GM19240 (cell line): ENCODE measurements around the gene ST6GALNAC5.
A peak's percentile ranks its signal among the peaks of the same experiment; 100 is the strongest.
"Not testable (repeated sequence)": the region's sequence is repeated elsewhere in the genome, so short reads cannot be mapped to it uniquely, and the experiment has no call there.

ENCODE experiments used
- DNase-seq: peaks from one replicate; pipeline ENCODE4 v3.0.0; 2011; ENCODE audit warnings: low spot score; ENCODE audit not compliant: insufficient read length

The ST6GALNAC5 gene

DNA sequence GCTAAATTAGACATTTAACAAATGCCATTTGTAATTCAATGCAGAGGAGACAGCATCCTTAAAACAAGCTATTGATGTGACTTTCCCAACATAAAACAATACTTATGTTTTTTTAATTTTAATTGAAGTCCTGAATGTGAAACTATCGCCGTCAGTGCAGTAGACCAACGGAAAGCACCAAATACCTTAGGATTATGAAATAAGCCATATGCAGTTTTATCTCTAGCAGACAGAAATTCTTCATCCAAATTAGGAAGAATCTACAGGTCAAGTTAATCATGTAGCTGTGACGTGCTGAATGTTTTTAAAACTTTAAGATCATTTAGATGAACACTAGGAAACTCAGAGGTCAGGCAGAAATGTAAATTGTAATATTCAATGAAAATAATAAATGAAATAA is 714 bp upstream of the ST6GALNAC5 start:
- no peak for DNase-seq

DNA sequence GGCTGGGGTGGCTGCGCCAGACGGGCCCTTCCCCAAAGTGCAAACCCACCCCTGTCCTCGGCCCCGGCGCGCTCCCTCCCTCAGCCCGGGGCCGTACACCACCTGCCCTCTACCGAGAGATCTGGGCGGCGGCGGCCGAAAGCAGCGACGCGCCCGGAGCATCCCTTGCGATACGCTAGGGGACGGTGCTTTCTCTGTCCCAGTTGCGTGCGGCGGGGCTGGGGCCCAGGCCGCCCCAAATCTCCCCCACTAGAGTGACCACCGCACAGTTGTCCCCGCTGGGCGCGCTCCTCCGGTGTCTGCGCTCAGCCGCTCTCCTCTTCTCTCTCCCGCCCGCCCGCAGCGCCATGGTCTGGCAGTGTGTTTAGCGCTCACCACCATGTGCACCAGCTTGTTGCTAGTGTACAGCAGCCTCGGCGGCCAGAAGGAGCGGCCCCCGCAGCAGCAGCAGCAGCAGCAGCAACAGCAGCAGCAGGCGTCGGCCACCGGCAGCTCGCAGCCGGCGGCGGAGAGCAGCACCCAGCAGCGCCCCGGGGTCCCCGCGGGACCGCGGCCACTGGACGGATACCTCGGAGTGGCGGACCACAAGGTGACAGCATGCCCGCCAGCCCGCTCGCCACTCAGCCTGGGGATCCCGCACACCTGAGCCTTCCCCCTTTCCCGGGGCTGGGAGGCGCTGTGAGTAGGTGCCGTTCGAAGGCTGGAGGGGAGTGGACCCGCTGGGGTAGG is 1.0 kb downstream of the ST6GALNAC5 start:
- no peak for DNase-seq

- no peak for DNase-seq
Observed at GRCh38 chr1:76868916-76869315, 1.6 kb downstream of the ST6GALNAC5 start.

- DNase-seq, result no peak
Observed at GRCh38 chr1:76870037-76870436, 2.8 kb downstream of the ST6GALNAC5 start.

DNA sequence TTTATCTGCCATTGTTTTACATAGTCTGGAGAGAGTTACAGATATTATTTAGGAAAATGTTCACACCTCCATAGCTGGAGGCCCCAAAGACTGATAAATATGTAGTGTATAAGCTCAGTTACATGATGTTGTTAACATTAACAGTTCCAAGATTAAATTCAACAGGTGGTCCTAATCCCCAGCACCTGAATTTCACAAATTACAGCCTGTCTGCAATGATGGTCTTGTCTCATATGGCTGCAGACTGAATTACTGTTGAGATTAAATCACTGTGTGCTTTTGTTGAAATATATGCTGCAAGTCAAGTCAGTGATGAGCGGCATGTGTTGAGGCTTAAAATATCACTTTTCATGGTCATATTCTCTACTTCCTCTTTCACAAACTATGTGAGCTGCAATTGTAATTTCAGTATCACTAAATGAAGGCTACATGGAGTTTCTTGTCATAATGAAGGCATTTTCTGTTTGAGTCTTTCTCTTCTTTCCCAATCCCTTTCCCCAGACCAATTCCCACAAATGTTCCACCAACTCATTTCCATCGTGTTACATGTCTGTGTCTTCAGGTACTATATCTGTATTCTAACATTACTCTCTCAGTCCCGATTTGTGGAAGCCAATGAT is 4.2 kb downstream of the ST6GALNAC5 start:
- DNase-seq, result peak; percentile 19

DNA sequence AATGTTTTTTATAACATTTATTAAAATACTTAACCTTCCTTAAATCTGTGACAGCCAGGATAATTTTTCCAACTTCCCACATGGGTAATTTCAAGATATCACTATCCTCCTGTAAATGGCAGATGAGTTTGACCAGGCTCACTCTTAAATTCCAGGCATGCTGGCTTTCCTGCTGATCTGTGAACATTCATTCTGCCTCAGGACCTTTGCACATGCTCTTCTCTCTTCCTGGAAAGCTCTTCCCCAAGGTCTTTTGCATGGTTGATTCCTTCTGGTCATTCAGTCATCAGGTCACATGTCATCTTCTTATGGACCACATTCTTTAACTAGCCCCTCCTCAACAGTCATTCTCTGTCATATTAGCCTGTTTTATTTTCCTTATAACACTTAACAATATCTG is 5.7 kb downstream of the ST6GALNAC5 start:
- no peak for DNase-seq

DNA sequence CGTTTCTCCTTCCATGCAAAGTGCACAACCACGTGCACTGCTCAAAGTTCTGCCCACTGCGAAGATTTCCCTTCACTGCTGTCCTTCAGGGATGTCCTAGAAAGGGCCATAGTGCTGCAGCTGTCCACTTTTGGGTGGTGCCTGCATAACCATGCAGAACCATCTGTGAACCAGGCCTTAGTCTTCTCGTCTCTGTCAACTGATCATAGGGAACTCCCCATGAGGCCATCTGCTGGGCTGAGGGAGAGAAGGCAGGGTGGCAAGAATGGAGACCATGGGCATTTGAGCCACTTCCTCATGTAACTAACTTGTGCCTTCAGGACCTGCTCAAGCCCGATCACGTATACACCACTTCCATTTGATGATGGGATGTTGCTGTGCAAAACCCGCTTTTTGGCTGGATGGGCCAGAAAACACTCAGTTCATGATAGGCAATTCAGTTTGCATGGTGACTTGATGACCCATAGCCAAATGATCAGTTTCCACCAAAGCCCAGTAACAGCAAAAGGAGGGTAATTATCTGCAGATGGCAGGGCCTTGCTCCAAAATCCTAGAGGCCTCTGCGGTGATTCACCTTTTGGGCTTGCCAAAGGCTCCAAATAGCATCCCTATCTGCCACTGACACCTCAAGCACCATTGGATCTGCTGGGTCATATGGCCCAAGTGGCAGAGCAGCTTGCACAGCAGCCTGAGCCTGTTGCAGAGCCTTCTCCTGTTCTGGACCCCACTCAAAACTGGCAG is 9.5 kb downstream of the ST6GALNAC5 start:
- no peak for DNase-seq

DNA sequence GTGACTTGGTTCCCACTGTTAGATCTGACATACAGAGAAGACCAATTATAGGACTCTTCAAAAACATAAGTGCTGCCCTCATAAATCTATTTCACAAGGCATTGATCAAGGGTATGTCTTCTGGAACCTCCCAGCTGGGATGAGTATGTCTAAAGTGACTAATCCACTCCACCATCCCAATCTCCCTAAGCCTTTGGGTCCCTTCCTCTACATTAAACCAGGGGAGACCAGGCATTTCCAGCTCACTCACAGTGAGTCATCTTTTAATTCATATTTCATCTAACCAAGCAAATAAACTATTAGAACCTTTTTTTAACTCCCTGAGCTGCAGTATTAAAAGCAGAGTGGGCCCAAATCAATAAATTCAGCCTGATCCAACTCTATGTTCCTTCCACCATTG is 11.7 kb downstream of the ST6GALNAC5 start:
- not testable (repeated sequence) for DNase-seq

DNA sequence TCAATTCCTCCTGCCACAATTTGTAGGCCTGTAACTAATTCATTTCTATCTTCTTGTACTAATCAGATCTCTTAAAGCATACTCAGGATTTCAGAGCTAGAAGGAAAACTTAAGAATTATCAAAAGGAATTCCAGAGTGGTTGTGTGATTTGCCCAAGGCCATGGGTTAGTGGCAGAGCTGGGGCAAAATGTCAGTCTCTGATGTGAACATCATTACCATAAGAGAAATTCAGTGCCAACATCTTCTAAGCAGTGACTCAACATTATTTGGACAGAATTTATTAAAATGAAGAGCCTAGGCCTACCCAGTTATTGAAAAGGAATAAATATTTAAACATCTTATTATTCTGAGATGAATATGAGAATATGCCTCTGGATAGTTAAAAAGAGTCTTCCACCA is 14.5 kb downstream of the ST6GALNAC5 start:
- no peak for DNase-seq

GRCh38 chr1:76891931-76892622 is 24.8 kb downstream of the ST6GALNAC5 start:
- DNase-seq, result no peak

GRCh38 chr1:76892675-76893074 is 25.4 kb downstream of the ST6GALNAC5 start:
- no peak for DNase-seq

- DNase-seq, result peak; percentile 26
Observed at GRCh38 chr1:76901158-76901767, 34.0 kb downstream of the ST6GALNAC5 start.

DNA sequence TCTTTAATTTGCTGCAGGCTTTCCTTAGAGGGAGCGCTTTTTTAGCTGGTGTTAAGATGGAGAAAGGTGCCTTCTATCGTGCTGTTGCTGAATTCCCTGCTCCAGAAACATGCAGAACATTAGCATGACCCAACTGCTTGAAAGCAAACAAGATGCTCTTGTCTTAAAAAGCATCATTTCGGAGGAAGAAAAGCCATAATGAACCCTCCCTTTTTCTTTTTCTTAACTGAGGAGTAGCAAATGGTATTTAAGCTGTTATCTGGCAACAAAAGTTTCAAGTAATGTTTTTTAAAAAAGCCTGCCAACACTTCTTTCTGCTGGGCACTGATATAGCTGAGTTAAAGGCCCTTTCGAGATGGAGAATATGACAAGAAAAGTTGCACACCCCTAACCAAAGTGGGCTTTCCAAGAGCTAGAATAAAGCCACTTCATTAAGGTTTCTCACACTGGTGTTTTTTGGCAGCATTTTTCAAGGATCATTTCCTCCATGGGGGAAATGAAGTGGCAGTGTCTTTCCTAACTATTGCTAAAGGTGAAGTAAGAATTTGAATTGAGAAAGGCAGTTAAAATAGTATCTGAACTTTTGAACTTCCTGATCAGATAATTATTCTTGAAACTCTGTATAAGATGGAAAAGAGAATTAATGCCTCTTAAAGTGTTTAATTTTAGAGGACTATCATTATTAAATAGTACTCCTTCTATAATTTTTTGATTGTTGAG is 38.8 kb downstream of the ST6GALNAC5 start:
- DNase-seq, result no peak

DNA sequence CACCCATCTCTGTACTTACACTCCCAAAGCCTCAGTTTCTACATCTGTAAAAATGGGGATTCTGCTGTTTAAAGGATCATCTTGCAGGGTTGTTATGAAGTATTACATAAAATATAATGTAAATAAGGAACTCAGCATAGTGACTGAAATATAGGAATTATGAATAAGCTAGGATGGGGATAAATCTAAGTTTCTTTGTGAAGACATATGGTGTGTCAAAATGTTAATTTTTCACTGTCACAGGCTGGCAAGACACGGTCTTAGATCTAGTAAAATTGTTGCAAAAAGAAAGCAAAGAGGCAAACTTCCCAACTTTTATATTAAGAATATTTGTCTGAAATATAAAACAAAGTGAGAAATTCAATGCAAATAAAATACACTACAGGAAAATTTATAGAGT is 42.0 kb downstream of the ST6GALNAC5 start:
- no peak for DNase-seq

DNA sequence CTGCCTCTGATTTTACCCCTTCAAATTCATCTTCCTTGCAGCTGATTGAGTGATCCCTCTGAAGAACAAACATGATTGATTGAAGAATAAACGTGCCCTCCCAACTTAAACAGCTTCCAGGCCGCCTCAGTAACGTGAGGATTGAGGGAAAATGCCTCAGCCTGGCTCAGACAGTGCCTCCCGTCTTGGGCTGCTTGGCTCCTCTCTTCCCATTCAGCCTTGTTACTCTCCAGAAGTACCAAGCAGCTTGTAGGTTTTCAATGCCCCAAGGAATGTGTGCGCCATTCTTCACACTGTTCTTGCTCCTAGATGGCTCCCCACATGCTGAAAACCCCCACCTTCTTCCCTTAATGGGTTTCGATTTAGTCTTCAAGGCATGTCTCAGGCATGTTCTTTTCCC is 51.8 kb downstream of the ST6GALNAC5 start:
- DNase-seq, result no peak

GRCh38 chr1:76921590-76921989 is 54.3 kb downstream of the ST6GALNAC5 start:
- DNase-seq, result no peak

DNA sequence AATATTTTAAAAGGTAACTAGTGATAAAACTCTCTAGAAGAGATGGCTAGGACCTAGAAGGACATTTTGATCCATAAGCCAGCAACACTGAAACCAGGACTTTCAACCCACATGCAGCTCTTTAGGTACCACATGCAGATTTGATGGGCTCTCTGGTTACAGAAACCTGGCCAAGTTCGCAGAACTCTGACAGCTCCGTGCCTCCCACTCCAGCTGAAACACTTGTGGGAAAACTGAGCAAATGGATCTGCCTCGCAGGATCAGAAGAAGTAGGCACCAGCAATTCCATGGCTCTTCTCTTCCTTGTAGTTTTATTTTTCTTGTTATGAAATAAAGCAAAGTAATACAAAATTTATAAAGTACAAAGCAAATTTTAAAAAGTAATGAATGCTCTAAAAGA is 58.5 kb downstream of the ST6GALNAC5 start:
- DNase-seq, result no peak

DNA sequence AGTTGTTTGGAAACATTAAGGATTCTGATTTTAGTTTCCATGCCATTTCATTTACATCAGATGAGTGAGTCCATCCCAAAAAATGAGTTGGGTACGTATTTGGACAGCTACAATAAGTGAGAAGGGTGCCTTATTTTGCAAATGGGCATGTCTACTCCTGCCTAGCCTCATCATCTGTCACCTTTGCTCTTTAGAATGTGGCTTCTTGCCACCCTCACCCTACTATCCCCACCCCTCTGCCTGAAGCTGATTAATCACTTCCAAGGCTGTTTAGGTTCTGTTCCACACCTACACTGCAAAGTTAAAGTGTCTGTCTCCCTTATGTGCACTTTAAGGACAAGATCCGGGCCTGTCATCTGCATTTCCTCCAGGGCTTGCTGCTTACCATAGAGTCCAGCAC is 61.2 kb downstream of the ST6GALNAC5 start:
- DNase-seq, result no peak

- DNase-seq, result no peak
Observed at GRCh38 chr1:76929136-76929535, 61.9 kb downstream of the ST6GALNAC5 start.

DNA sequence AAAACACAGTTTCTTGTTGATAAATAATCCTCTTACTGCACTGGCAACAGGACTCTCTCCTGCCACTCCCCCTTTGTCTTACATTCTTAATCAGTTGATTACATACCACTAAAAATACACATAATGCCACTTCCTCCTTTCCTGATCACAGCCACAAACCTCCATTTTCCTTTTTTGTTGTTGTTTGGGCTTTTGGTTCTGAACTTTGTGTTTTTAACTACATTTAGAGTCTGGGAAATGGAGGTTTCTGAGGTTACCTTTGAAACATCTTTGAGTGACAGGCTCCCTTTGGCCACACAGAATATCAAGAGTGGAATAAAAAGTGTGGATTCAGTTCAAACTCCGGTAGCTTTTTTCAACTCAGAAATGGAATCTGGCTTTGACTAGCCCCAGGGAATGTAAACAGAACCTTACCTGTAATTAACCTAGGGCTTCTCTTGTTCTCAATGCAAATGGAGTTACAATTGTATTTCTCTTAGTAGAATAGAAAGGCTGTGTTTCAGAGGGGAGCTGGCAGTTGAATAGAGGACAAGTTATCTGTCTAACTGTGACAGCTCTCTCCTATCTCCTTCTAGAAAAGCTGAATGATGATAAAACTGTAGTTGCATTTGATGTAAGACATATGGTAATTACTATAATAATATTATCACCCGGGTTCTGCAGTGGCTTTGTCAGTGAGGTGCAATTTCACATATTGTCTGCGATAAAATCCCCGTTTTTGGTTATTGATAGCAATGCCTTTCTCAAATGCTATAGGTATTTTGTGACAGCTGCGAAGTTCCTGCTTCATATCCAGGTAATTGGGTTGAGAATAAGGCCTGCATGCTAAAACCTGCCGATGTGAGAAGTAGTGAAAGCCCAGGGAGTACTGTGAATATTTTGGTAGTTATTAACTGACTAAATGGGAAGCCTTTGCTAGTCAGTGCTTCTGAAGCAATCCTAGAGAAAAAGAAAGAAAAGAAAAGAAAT is 66.9 kb downstream of the ST6GALNAC5 start:
- DNase-seq, result no peak
